ENCODE data around the gene DDX10.

- no peak for TF ChIP-seq POLR2A (IDR thresholded peaks at IDR 0.05)
- TF ChIP-seq CTCF (IDR thresholded peaks at IDR 0.05) = no peak
These were observed 2.2 kb upstream of the DDX10 start for GRCh38 chr11:108662700-108663099.

All from testis (tissue), 2 donors.